ENCODE results near the gene LARP6.
"Not testable (repeated sequence)": the region's sequence is repeated elsewhere in the genome, so short reads cannot be mapped to it uniquely, and the experiment has no call there.

LARP6 gene

GRCh38 chr15:70853973-70854665 lies at the start of gene LARP6:
Gene LARP6, minus strand, starts transcription at chr15:70854157. Its CDS starts 69 bp downstream, at chr15:70854088.
- peak; percentile 39 for DNase-seq

DNA sequence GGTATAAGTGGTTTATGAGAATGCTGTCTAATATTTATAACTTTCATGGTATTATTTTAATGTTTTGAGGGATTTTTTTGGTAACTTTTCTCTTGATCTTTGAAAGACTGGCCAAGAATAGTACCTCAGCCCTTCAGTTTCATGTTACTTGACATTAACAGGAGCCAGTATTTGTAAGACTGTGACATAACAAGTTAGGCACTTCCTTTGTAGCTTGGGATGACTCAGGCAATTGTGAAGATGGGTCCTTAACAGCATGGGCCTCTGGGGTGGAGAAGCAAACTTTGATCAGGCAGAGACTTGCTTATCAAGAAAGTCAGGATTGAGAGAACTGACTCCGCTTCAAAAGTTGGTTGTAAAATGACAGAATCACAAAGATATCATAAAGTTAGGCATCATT lies 48.1 kb upstream of the LARP6 start:
- no peak for DNase-seq

DNA sequence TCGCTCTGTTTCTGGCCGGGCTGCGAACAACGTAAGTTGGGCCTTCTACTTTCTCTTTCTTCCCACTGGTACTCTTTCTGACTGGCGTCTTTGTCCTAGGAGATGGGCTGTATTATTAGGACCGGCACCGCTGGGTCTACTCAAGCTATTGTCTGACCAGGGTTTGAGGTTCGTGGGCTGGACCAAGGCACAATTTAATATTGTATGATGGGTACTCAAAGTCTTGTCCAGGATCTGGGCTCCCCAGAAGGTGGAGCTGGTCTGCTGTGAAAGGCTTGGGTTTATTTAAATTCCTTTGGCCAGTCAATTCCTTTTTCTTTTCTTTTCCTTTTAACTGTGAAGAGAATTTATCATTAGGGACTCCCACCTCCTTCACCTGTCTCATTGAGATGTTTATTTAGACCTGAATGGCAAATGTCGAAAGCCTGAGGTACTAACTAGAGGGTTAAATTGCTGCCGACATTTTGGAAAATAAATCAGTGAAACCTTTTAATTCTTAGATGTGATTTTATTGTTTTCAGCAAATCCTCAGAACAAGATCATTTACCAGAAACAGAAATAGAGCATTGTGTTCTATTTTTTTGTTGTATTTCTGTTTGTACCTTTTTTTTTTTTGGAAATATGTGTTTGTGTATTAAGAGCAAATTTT lies 39.1 kb upstream of the LARP6 start:
- DNase-seq = no peak

- peak; percentile 16 for DNase-seq
These were observed 38.3 kb upstream of the LARP6 start, which contains the start of the genes LRRC49 and THAP10 for GRCh38 chr15:70892002-70892911. Gene LRRC49, plus strand, starts transcription at chr15:70892826. Its CDS starts 69 bp downstream, at chr15:70892895. Gene THAP10, minus strand, starts transcription at chr15:70892433. Its CDS starts 161 bp downstream, at chr15:70892272.

GRCh38 chr15:70882361-70882760 lies 28.4 kb upstream of the LARP6 start:
- no peak for DNase-seq

DNA sequence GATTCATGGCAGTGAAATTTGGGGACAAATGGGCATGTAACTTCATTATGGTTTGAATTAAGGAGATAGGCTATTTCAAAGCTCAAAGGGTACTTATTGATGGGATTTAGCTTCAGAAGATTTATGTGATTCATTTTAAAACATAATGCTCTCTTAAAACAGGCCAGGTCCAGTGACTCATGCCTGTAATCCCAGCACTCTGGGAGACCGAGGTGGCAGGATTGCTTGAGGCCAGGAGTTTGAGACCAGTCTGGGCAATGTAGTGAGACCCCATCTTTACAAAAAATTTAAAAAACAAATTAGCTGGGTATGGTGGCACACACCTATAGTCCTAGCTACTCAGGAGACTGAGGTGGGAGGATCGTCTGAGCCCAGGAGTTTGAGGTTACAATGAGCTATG lies 26.8 kb upstream of the LARP6 start:
- DNase-seq = no peak

DNA sequence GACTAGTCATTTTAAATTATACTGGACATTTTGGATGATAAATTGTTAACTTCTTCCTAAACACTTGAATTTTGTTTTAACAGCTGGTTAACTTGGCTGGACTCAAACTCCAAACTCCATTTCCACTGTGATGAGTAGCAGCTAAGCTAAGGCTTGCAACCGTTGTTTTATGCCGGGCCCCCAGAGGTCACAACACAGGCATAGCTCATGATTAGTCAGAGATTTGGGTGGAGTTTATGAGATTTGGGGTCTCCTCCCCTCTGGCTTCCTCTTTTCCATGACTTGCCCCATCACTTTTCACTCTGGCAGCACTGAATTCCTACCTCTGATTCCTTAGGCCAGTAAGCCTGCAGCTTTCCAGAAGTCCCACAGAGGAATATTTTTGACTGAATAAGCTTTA lies 25.4 kb upstream of the LARP6 start:
- no peak for DNase-seq

GRCh38 chr15:70876683-70877082 lies 22.7 kb upstream of the LARP6 start:
- DNase-seq = no peak

- no peak for DNase-seq
These were observed 22.1 kb upstream of the LARP6 start for GRCh38 chr15:70876011-70876410.

DNA sequence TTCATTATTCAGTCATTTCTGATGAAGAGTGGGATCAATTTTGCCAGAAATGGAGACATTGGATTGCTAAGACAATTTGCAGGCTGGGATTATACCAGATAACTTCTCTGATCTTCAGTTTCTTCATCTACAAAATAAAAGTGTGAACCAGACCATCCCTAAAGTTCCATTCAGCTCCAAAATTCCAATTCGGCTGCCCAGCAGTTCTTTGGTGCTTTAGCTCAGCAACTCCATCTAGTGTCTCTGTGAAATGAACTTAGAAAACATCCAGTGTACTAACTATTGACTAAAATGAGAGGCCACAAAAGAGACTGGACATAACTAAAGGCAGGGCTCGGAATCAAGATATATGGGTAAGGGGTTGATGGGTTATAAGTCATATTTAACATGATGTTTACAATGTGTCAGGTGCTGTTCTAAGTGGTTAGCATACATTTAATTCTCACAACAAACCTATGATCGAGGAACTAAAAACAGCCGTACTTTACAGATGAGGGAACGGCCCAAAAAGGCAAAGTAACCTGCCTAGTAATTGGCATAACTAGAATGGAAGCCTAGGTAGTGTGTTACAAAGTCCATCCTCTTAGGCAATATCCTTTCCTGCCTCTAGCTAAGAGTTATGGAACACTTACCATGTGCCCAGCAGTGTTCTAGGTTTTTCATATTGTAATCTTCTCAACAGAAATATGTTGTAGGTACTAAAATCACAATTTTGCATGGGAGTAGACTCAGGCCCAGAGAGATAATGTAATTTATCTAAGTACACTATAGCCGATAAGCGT lies 21.2 kb upstream of the LARP6 start:
- DNase-seq = no peak

- DNase-seq = no peak
These were observed 19.5 kb upstream of the LARP6 start for GRCh38 chr15:70873232-70874054.

DNA sequence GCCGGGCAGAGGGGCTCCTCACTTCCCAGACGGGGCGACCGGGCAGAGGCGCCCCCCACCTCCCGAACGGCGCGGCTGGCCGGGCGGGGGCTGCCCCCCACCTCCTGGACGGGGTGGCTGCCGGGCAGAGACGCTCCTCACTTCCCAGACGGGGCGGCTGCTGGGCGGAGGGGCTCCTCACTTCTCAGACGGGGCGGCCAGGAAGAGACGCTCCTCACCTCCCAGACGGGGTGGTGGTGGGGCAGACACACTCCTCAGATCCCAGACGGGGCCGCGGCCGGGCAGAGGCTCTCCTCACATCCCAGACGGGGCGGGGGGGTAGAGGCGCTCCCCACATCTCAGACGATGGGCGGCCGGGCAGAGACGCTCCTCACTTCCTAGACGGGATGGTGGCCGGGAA lies 17.5 kb upstream of the LARP6 start:
- DNase-seq = not testable (repeated sequence)

GRCh38 chr15:70870051-70870450 lies 16.1 kb upstream of the LARP6 start:
- no peak for DNase-seq

DNA sequence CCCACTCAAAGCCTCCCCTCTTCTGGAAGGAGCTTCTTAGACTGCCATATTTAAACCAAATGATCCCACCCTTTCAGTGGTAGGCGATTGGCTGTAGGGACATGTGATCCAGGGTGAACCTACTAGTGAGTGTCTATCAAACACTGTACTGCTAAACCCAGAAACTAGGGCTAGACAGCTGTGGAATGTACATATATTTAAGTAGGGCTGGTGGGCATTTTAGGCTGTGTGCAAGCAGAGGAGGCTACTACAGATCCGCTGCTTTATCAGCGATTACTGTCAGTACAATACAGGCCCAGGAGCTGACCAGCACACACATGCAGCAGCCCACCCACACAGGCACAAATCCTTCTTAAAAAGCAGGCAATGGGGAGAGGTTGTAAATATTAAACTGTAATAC lies 15.4 kb upstream of the LARP6 start:
- no peak for DNase-seq

DNA sequence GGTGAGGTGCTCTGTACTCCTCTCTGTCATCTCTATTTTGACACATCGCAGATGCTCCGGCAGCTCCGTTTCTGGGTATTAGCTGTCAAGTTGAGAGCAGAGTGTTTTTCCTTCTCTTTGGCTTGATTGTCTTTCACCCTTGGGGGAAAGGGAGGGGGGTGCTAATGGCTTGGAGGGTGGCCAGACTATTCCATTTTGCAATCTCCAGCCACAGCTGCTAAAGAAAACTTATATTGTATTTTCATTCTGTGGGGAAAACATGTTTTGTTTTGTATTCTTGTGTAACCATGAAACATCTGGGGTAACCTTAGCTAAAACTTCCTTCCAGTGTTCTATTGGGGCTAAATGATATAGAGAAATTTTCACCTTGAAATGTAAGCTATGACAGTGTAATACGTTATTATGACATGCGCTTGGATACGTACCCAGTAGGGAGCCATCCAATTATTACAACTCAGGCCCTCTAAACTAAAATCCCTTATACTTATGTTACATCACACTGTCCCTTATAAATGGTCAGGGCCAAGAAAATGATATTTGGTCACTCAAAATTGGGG lies 14.0 kb upstream of the LARP6 start:
- no peak for DNase-seq

GRCh38 chr15:70866982-70867641 lies 13.2 kb upstream of the LARP6 start:
- no peak for DNase-seq

GRCh38 chr15:70863450-70864218 lies 9.7 kb upstream of the LARP6 start:
- no peak for DNase-seq

DNA sequence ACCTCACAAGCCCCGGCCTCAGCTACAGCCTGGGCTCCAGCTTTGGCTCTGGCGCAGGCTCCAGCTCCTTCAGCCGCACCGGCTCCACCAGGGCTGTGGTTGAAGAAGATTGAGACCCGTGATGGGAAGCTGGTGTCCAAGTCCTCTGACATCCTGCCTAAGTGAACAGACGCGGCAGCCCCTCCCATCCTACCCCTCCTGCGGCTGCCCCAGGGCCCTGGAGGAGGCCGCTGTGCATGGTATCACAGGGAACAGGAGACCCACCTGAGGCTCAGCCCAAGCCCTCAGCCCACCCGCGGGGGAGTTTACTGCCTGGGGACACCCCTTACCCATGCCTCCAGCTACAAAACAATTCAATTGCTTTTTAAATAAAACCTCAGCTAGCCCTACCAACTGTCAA lies 6.0 kb upstream of the LARP6 start:
- DNase-seq = no peak

GRCh38 chr15:70859322-70859908 lies 5.5 kb upstream of the LARP6 start:
- DNase-seq = no peak

All from activated naive CD4-positive, alpha-beta T cell treated with anti-CD3 and anti-CD28 coated beads, Interleukin-2, amount 50 U/mL, for 16 hours (primary cell).